Activated naive CD4-positive, alpha-beta T cell treated with anti-CD3 and anti-CD28 coated beads for 36 hours (primary cell): ENCODE measurements around the gene TBC1D17. TPM values are rescaled to one million over a fixed set of nuclear protein-coding genes. Genes with fewer than 3 reads are reported as not detected.

Source experiments
- CTCF ChIA-PET: fragments of 350-600 bp; sonication (Branson Sonifier 250); formaldehyde crosslinking; loops from one replicate; lab custom pipeline; 2021; ENCODE audit warnings: antibody characterized with exemption; lab: Charles Lee
- DNase-seq: peaks from one replicate; pipeline ENCODE4 v3.0.0-alpha.2; 2020
- H3K27ac Mint-ChIP-seq: one replicate; pipeline ENCODE4 v1.8.0; 2021; ENCODE audit warnings: mild to moderate bottlenecking, mixed read lengths
- H3K27me3 Mint-ChIP-seq: one replicate; pipeline ENCODE4 v1.8.0; 2021; ENCODE audit warnings: low read depth, mixed read lengths
- H3K36me3 Mint-ChIP-seq: one replicate; pipeline ENCODE4 v1.8.0; 2021; ENCODE audit warnings: low read depth, mixed read lengths
- H3K4me1 Mint-ChIP-seq: one replicate; pipeline ENCODE4 v1.8.0; 2021; ENCODE audit warnings: low read depth, mixed read lengths
- H3K4me3 Mint-ChIP-seq: one replicate; pipeline ENCODE4 v1.8.0; 2021; ENCODE audit warnings: mild to moderate bottlenecking, moderate library complexity, mixed read lengths
- H3K9me3 Mint-ChIP-seq: one replicate; pipeline ENCODE4 v1.8.0; 2021; ENCODE audit warnings: mixed read lengths
- intact Hi-C: fragments of 100-400 bp; cut with micrococcal nuclease; formaldehyde crosslinking; loops from one replicate; pipeline ENCODE4 v1.15.1; 2023
- microRNA-seq: library from miRNA; unstranded; fragments of <30 nt; microRNA quantifications from one replicate; pipeline ENCODE4 v1.2.0, GENCODE V29; 2022; ENCODE audit warnings: borderline microRNAs expressed, borderline replicate concordance
- total RNA-seq, 2 experiments: library from RNA; stranded (reverse); gene quantifications; one replicate each; pipeline ENCODE4 v1.2.3, GENCODE V29; 2021

TBC1D17 gene
- total RNA-seq, 2 experiments from 2014 or later = 29.8 to 32.4 TPM

DNA sequence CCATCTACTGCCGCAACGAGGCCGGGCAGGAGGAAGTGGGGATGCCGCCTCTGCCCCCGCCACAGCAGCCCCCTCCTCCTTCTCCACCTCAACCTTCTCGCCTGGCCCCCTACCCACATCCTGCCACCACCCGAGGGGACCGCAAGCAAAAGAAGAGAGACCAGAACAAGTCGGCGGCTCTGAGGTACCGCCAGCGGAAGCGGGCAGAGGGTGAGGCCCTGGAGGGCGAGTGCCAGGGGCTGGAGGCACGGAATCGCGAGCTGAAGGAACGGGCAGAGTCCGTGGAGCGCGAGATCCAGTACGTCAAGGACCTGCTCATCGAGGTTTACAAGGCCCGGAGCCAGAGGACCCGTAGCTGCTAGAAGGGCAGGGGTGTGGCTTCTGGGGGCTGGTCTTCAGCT is 55.2 kb downstream of the TBC1D17 start:
- DNase-seq = peak; percentile 68
- CTCF ChIA-PET = interaction anchor here (1.4 to 2.0 kb wide), 2 partner anchors 50 to 52 kb away, joined by 4 to 11 read pairs; no protein-coding TSS in a partner anchor
- Mint-ChIP-seq H3K4me3 (no peak overlapping the region), H3K27me3 (no peaks in the 10 kb centered on the region), H3K9me3 (no peaks in the 10 kb centered on the region), H3K4me1 (peaks cover 44% of the 10 kb centered on the region), H3K36me3 (peaks cover 24% of the 10 kb centered on the region), H3K27ac (peak overlapping the region; percentile 41)
- intact Hi-C loops = no loop called here

DNA sequence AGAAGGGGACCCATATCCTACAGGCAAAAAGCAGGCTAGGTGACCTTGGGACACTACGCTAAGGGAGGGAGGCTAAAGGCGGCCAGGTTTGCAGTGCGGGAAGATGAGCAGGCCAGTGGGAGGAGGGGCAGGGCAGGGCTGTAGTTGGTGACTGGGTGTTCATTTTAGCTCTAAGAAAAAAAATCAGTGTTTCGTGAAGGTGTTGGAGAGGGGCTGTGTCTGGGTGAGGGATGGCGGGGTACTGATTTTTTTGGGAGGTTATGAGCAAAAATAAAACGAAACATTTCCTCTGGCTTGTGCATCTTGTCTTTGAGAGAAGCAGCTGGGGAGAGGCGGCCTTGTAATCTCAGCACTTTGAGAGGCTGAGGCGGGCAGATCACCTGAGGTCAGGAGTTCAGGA is 56.1 kb downstream of the TBC1D17 start:
- Mint-ChIP-seq H3K27me3 (no peaks in the 10 kb centered on the region), H3K4me3 (no peak overlapping the region), H3K27ac (no peak overlapping the region), H3K36me3 (peaks cover 17% of the 10 kb centered on the region), H3K4me1 (peaks cover 38% of the 10 kb centered on the region), H3K9me3 (no peaks in the 10 kb centered on the region)
- intact Hi-C loops = no loop called here
- DNase-seq = no peak
- CTCF ChIA-PET = interaction anchor here (1.4 to 2.0 kb wide), 2 partner anchors 49 to 51 kb away, joined by 4 to 11 read pairs; no protein-coding TSS in a partner anchor

- intact Hi-C loops = no loop called here
- peaks cover 24% of the 10 kb centered on the region for H3K4me1 Mint-ChIP-seq
- CTCF ChIA-PET = interaction anchor here (0.8 to 0.9 kb wide), 2 partner anchors 9 to 49 kb away, joined by 4 read pairs; no protein-coding TSS in a partner anchor
- no peak overlapping the region for H3K4me3 Mint-ChIP-seq
- peaks cover 7% of the 10 kb centered on the region for H3K36me3 Mint-ChIP-seq
- no peak for DNase-seq
- H3K27ac Mint-ChIP-seq = no peak overlapping the region
- no peaks in the 10 kb centered on the region for H3K9me3 Mint-ChIP-seq
- H3K27me3 Mint-ChIP-seq = no peaks in the 10 kb centered on the region
These were observed 59.0 kb downstream of the TBC1D17 start for GRCh38 chr19:49936549-49936948.

GRCh38 chr19:49937750-49938381 is 60.4 kb downstream of the TBC1D17 start:
- Mint-ChIP-seq H3K27ac (no peak overlapping the region), H3K4me3 (no peak overlapping the region), H3K9me3 (no peaks in the 10 kb centered on the region), H3K27me3 (no peaks in the 10 kb centered on the region), H3K4me1 (peaks cover 14% of the 10 kb centered on the region), H3K36me3 (peaks cover 2% of the 10 kb centered on the region)
- CTCF ChIA-PET = interaction anchor here (0.6 to 4.1 kb wide), 13 partner anchors 9 to 563 kb away, joined by 3 to 39 read pairs (median 5); partner anchors contain the start of genes ATF5 and NUP62
- DNase-seq = peak; percentile 83
- intact Hi-C loops = loop anchor here (1.0 kb wide), 1 partner anchor 45 kb away; no protein-coding TSS in a partner anchor

Small RNA genes within 50 kb of the gene (microRNA-seq; reads per million reads assigned to microRNA genes)
- 2.7 reads per million for gene MIR4749
- gene MIR4750 = 2.2 reads per million
- not detected for gene MIR6800

Other genes with a start within 250 kb of the TBC1D17 start
- 1 to 10 TPM; 7.2 to 7.8 TPM for gene RRAS, start 237.6 kb upstream of the TBC1D17 start, total RNA-seq
- 10 to 100 TPM; 39.9 to 41.9 TPM for gene SCAF1, start 235.5 kb upstream of the TBC1D17 start, total RNA-seq
- 10 to 100 TPM; 85.2 to 97.8 TPM for gene IRF3, start 211.8 kb upstream of the TBC1D17 start, total RNA-seq
- 10 to 100 TPM; 70.5 to 75.6 TPM for gene BCL2L12, start 211.8 kb upstream of the TBC1D17 start, total RNA-seq
- gene PRMT1, start 200.4 kb upstream of the TBC1D17 start, total RNA-seq = 100 to 1,000 TPM; 380 to 394 TPM
- 1 to 10 TPM; 1.4 to 1.8 TPM for gene ADM5, start 188.1 kb upstream of the TBC1D17 start, total RNA-seq
- under 1 TPM; 0.32 to 0.48 TPM for gene CPT1C, start 186.6 kb upstream of the TBC1D17 start, total RNA-seq
- gene TSKS, start 114.4 kb upstream of the TBC1D17 start, total RNA-seq = under 1 TPM; 0.57 to 0.72 TPM
- gene AP2A1, start 110.7 kb upstream of the TBC1D17 start, total RNA-seq = 10 to 100 TPM; 87.7 to 88.3 TPM
- gene FUZ, start 64.4 kb upstream of the TBC1D17 start, total RNA-seq = 10 to 100 TPM; 14.5 to 14.9 TPM
- gene MED25, start 59.4 kb upstream of the TBC1D17 start, total RNA-seq = 10 to 100 TPM; 32.4 to 39.2 TPM
- gene PTOV1, start 26.5 kb upstream of the TBC1D17 start, total RNA-seq = 10 to 100 TPM; 66.0 to 68.0 TPM
- 10 to 100 TPM; 64.4 to 65.9 TPM for gene PNKP, start 10.1 kb upstream of the TBC1D17 start, total RNA-seq
- gene AKT1S1, start 347 bp upstream of the TBC1D17 start, total RNA-seq = 10 to 100 TPM; 13.3 to 14.2 TPM
- 1 to 10 TPM; 7.2 to 7.5 TPM for gene IL4I1, start 19.2 kb downstream of the TBC1D17 start, total RNA-seq
- gene ATF5, start 51.5 kb downstream of the TBC1D17 start, total RNA-seq = 1 to 10 TPM; 8.0 to 8.8 TPM
- gene NUP62, start 51.8 kb downstream of the TBC1D17 start, total RNA-seq = 10 to 100 TPM; 89.2 to 92.5 TPM
- gene SIGLEC11, start 83.5 kb downstream of the TBC1D17 start, total RNA-seq = not detected
- 10 to 100 TPM; 45.7 to 54.3 TPM for gene VRK3, start 147.7 kb downstream of the TBC1D17 start, total RNA-seq
- 10 to 100 TPM; 13.1 to 13.6 TPM for gene ZNF473, start 148.3 kb downstream of the TBC1D17 start, total RNA-seq